GM19438 (cell line): ENCODE results near the gene WDR54.

ENCODE experiments used
- ATAC-seq: cut with Tn5 transposase; IDR thresholded peaks from one replicate; pipeline ENCODE4 v1.9.1; 2021; ENCODE audit warnings: low read depth; ENCODE audit not compliant: unreplicated experiment

Gene WDR54

GRCh38 chr2:74474899-74475298, 53.4 kb downstream of the WDR54 start:
- ATAC-seq: no peak
